ENCODE data around the gene AMT. TPM values are rescaled to one million over a fixed set of nuclear protein-coding genes. Genes with fewer than 3 reads are reported as not detected.

The AMT gene
- total RNA-seq (2016; rRNA removed; fragmentation: Illumina TruSeq; extraction: Trizol) (32.5 and 35.3 TPM in 2 replicates), polyA plus RNA-seq (2011; rRNA removed) (59.0 and 59.2 TPM in 2 replicates), polyA minus RNA-seq (2011; rRNA and poly(A)+ RNA removed; ENCODE audit: low replicate concordance) (0.72 and 63.8 TPM in 2 replicates), Bru-seq, nascent RNA (percentile 60 among the genes with signal in this experiment), BruChase-seq, experiment 1, labeled RNA remaining after a 6-hour chase (percentile 75 among the genes with signal in this experiment), BruChase-seq, experiment 2, labeled RNA remaining after a 2-hour chase (percentile 64 among the genes with signal in this experiment)
- total RNA-seq (2016; cell fraction: cytosol; rRNA removed; fragmentation: Illumina TruSeq; extraction: Trizol; ENCODE audit: low read depth): 12.9 and 16.7 TPM in 2 replicates
- 33.2 and 38.6 TPM in 2 replicates for total RNA-seq (2016; cell fraction: insoluble cytoplasmic fraction; rRNA removed; fragmentation: Illumina TruSeq; extraction: Trizol)
- total RNA-seq (2016; cell fraction: membrane; rRNA removed; fragmentation: Illumina TruSeq; extraction: Trizol): 16.9 and 22.1 TPM in 2 replicates
- total RNA-seq (2016; cell fraction: nucleus; rRNA removed; fragmentation: Illumina TruSeq; extraction: Trizol): 22.8 and 23.3 TPM in 2 replicates
- 37.6 and 44.9 TPM in 2 replicates for polyA plus RNA-seq (2011; cell fraction: cytosol; rRNA removed)
- 201 and 205 TPM in 2 replicates for polyA plus RNA-seq (2011; cell fraction: nucleus; rRNA removed)
- polyA plus RNA-seq (2012): 19.8 and 30.2 TPM in 2 replicates
- polyA plus RNA-seq (2016; cell fraction: cytosol; fragmentation: Illumina TruSeq; extraction: Trizol; ENCODE audit: low read depth): 8.3 and 9.4 TPM in 2 replicates
- 36.2 and 36.3 TPM in 2 replicates for polyA plus RNA-seq (2016; cell fraction: insoluble cytoplasmic fraction; fragmentation: Illumina TruSeq; extraction: Trizol; ENCODE audit: low read depth)
- polyA plus RNA-seq (2016; cell fraction: membrane; fragmentation: Illumina TruSeq; extraction: Trizol; ENCODE audit: low read depth): 14.7 and 18.6 TPM in 2 replicates
- 57.5 and 61.4 TPM in 2 replicates for polyA plus RNA-seq (2016; cell fraction: nucleus; fragmentation: Illumina TruSeq; extraction: Trizol; ENCODE audit: insufficient read depth, low read depth)
- 17.1 and 17.9 TPM in 2 replicates for polyA minus RNA-seq (2011; cell fraction: cytosol; rRNA and poly(A)+ RNA removed)
- 21.5 and 23.1 TPM in 2 replicates for polyA minus RNA-seq (2011; cell fraction: nucleus; rRNA and poly(A)+ RNA removed)
- long read RNA-seq, experiment 1, transcript AMT-201 (9 exons, 2,280 nt): major isoform, 58 of 94 reads
- long read RNA-seq, experiment 1, transcript AMT-221 (9 exons, 2,038 nt): minor isoform, 20 of 94 reads
- long read RNA-seq, experiment 1, partial matches to known transcripts: 0 of 94 reads
- long read RNA-seq, experiment 1, other reads (novel, unspliced or antisense): 8 of 94 reads
- long read RNA-seq, experiment 2, full-length matches to known transcripts: 25 of 32 reads
- long read RNA-seq, experiment 2, partial matches to known transcripts: 3 of 32 reads
- long read RNA-seq, experiment 2, other reads (novel, unspliced or antisense): 4 of 32 reads

GRCh38 chr3:49422379-49423248 is at the start of gene AMT:
AMT (minus strand) TSS chr3:49422473; CDS start chr3:49422450, 23 bp downstream.
- Histone ChIP-seq H3K4me1 (ENCODE audit: insufficient read depth, low read length) (peaks cover 55% of the 10 kb centered on the region), H3K36me3 (replicated peaks in 1 of 2; ENCODE audit: control insufficient read depth in 1 of 2, insufficient read depth in 2 of 2, low read length in 2 of 2) (peaks cover 0 to 2% of the 10 kb centered on the region in 2 experiments; a peak in 1 of 5 replicates), H3K27ac (ENCODE audit: extremely low read length, insufficient read depth, low read length) (peak within 1 kb of the TSS; percentile 89), H3K79me2 (ENCODE audit: insufficient read depth, low read length) (peaks cover 3% of the 10 kb centered on the region), H4K20me1 (ENCODE audit: insufficient read depth, low read length) (no peaks in the 10 kb centered on the region), H3K27me3 (ENCODE audit: control insufficient read depth in 1 of 2, insufficient read depth in 2 of 2, low read length in 2 of 2) (no peaks in the 10 kb centered on the region), H3K9me3 (ENCODE audit: low read length) (no peaks in the 10 kb centered on the region), H3K9ac (ENCODE audit: insufficient read depth, low read depth, low read length) (peak within 1 kb of the TSS; percentile 80), H3K4me3 (replicated peaks in 1 of 3; ENCODE audit: insufficient read depth in 1 of 3, low read depth in 2 of 3, low read length in 3 of 3) (peak within 1 kb of the TSS; percentile 60 to 89 (median 64)), H2AFZ (ENCODE audit: low read length) (no peak within 1 kb of the TSS), H3K4me2 (ENCODE audit: low read depth, low read length) (peak within 1 kb of the TSS; percentile 100)
- ChIA-PET POLR2A (interaction anchor here (0.6 to 3.1 kb wide), 17 partner anchors 8 to 415 kb away, joined by 3 to 48 read pairs (median 5); partner anchors contain the start of genes DAG1, GPX1, QRICH1 and RHOA), CTCF (ENCODE audit: low intra/inter-chr PET ratio, low total read pairs) (interaction anchor here (1.4 kb wide), 1 partner anchor 83 kb away, joined by 3 read pairs; the partner anchor contains the start of gene USP4)
- DNase-seq (ENCODE audit: low spot score) (peak; percentile 83), FAIRE-seq (peak; percentile 91), ATAC-seq (peak; percentile 91)
- intact Hi-C loops (cut with micrococcal nuclease; ENCODE audit: unreplicated experiment): no loop called here
- BruUV-seq (replicated peaks): no TSS peak
- 22% methylated on average over 6 of the region's 25 CpGs for WGBS (ENCODE audit: low lambda C conversion rate)
- in situ Hi-C loops (cut with HindIII; ENCODE audit: extremely low pct_ligation_motif_present, low pct_unique_long_range_greater_than_20kb): no loop called here
- no peak for TF ChIP-seq ZNF609 (CRISPR knock-in tag; IDR thresholded peaks at IDR 0.05; ENCODE audit: borderline replicate concordance)
- no peak for TF ChIP-seq PRDM4 (CRISPR knock-in tag; IDR thresholded peaks at IDR 0.05; ENCODE audit: borderline replicate concordance)
- TF ChIP-seq DR1 (CRISPR knock-in tag; IDR thresholded peaks at IDR 0.05): peak; percentile 69; the same call in 1 of the 2 replicates
- TF ChIP-seq ZNF549 (CRISPR knock-in tag; IDR thresholded peaks at IDR 0.05): no peak
- no peak for TF ChIP-seq NR3C1 (CRISPR knock-in tag; IDR thresholded peaks at IDR 0.05)
- TF ChIP-seq BRF2 (CRISPR knock-in tag; IDR thresholded peaks at IDR 0.05): no peak
- TF ChIP-seq SNRNP70 (IDR thresholded peaks at IDR 0.05; ENCODE audit: low read depth, low read length): no peak

Measured in HepG2 (cell line).